Keratinocyte (primary cell): Measurements from ENCODE around the gene SMURF2. TPM values are rescaled to one million over a fixed set of nuclear protein-coding genes. Genes with fewer than 3 reads are reported as not detected.

Experiments used
- DNase-seq: peaks from one replicate; pipeline ENCODE4 v3.0.0-alpha.2; 2011; ENCODE audit warnings: low read depth, missing footprints, low spot score
- FAIRE-seq: peaks from 2 replicates; lab custom pipeline; 2011; peaks lifted over from hg19 to GRCh38; lab: Jason Lieb, UNC
- H2AFZ ChIP-seq: 2 replicates; pipeline ENCODE4 v1.6.0; 2012; ENCODE audit warnings: low read length, control low read depth, inconsistent platforms; ENCODE audit not compliant: control insufficient read depth
- H3K27ac ChIP-seq: 2 replicates; pipeline ENCODE4 v1.5.1; 2011; ENCODE audit warnings: low read length; ENCODE audit not compliant: control insufficient read depth, insufficient read depth
- H3K27me3 ChIP-seq: 3 replicates; pipeline ENCODE4 v1.6.0; 2011; ENCODE audit warnings: low read length; ENCODE audit not compliant: control insufficient read depth, insufficient read depth; ENCODE audit errors: extremely low read depth
- H3K36me3 ChIP-seq, 2 experiments: 2 replicates in 1 of 2; 3 replicates in 1 of 2; pipeline ENCODE4 v1.5.1; 2011; ENCODE audit warnings: low read length in 2 of 2, mild to moderate bottlenecking in 1 of 2; ENCODE audit not compliant: control insufficient read depth in 2 of 2, insufficient read depth in 2 of 2; ENCODE audit errors: extremely low read depth in 1 of 2
- H3K4me1 ChIP-seq: 3 replicates; pipeline ENCODE4 v1.5.1; 2011; ENCODE audit warnings: low read length; ENCODE audit not compliant: control insufficient read depth, insufficient read depth; ENCODE audit errors: extremely low read depth
- H3K4me2 ChIP-seq: 3 replicates; pipeline ENCODE4 v1.6.0; 2011; ENCODE audit warnings: low read depth, low read length; ENCODE audit not compliant: control insufficient read depth, insufficient read depth; ENCODE audit errors: extremely low read depth
- H3K4me3 ChIP-seq, 3 experiments: fragments of 200-600 bp in 1 of 3; sonication (generic) in 1 of 3; 2 replicates in 2 of 3; 3 replicates in 1 of 3; pipeline ENCODE4 v1.5.1; 2011 to 2016; ENCODE audit warnings: low read length in 3 of 3, mild to moderate bottlenecking in 3 of 3, control low read depth in 2 of 3, inconsistent platforms in 1 of 3, low read depth in 1 of 3, mixed read lengths in 1 of 3, mixed run types in 1 of 3, moderate library complexity in 1 of 3; ENCODE audit not compliant: control insufficient read depth in 2 of 3, insufficient read depth in 2 of 3; ENCODE audit errors: extremely low read depth in 1 of 3
- H3K79me2 ChIP-seq: 2 replicates; pipeline ENCODE4 v1.6.0; 2012; ENCODE audit warnings: low read length; ENCODE audit not compliant: control insufficient read depth, insufficient read depth
- H3K9ac ChIP-seq: 3 replicates; pipeline ENCODE4 v1.6.0; 2011; ENCODE audit warnings: low read length; ENCODE audit not compliant: control insufficient read depth, insufficient read depth; ENCODE audit errors: extremely low read depth
- H3K9me1 ChIP-seq: 3 replicates; pipeline ENCODE4 v1.6.0; 2011; ENCODE audit warnings: low read length; ENCODE audit not compliant: control insufficient read depth, insufficient read depth; ENCODE audit errors: extremely low read depth
- H3K9me3 ChIP-seq: 2 replicates; pipeline ENCODE4 v1.5.1; 2012; ENCODE audit warnings: low read depth, low read length; ENCODE audit not compliant: control insufficient read depth
- H4K20me1 ChIP-seq: 3 replicates; pipeline ENCODE4 v1.6.0; 2011; ENCODE audit warnings: low read length; ENCODE audit not compliant: control insufficient read depth, insufficient read depth; ENCODE audit errors: extremely low read depth
- EZH2 ChIP-seq: IDR thresholded peaks from one replicate; pipeline ENCODE4 v1.6.1; 2012; ENCODE audit warnings: inconsistent platforms, mild to moderate bottlenecking, low read length, moderate library complexity
- dilution Hi-C: fragments of 300-500 bp; cut with MboI; formaldehyde crosslinking; loops from one replicate; pipeline ENCODE4 v1.7.0; 2020; ENCODE audit warnings: low sequenced_read_pairs; ENCODE audit not compliant: extremely low pct_ligation_motif_present
- polyA plus RNA-seq, 5 experiments: library from polyadenylated mRNA; depleted of rRNA in 3 of 5; stranded (reverse) in 3 of 5; stranded (forward) in 1 of 5; unstranded in 1 of 5; fragments of >200 nt; gene quantifications; 1 replicate in 1 of 5; 2 replicates in 3 of 5; 3 replicates in 1 of 5; pipeline versions ENCODE4 v1.2.1 to v1.2.3, GENCODE V29; 2011 to 2012; ENCODE audit warnings: missing spikeins in 2 of 5, low read depth in 1 of 5, low replicate concordance in 1 of 5
- TF ChIP-seq, protein P1 (sequence below), 3 experiments: IDR thresholded peaks in 1 of 3; conservative IDR thresholded peaks in 1 of 3; optimal IDR thresholded peaks in 1 of 3; 2 replicates in 2 of 3; 3 replicates in 1 of 3; pipeline versions ENCODE3 to v1.5.1; 2011; ENCODE audit warnings: low read length in 3 of 3, mild to moderate bottlenecking in 3 of 3, moderate library complexity in 2 of 3, control low read depth in 1 of 3, inconsistent platforms in 1 of 3; ENCODE audit not compliant: insufficient read depth in 2 of 3; ENCODE audit errors: extremely low read depth in 1 of 3

The SMURF2 gene
- polyA plus RNA-seq, 1 donor (not counting 4 experiments of a cell fraction or from before 2014, with no cell fraction given), result 128 TPM

DNA sequence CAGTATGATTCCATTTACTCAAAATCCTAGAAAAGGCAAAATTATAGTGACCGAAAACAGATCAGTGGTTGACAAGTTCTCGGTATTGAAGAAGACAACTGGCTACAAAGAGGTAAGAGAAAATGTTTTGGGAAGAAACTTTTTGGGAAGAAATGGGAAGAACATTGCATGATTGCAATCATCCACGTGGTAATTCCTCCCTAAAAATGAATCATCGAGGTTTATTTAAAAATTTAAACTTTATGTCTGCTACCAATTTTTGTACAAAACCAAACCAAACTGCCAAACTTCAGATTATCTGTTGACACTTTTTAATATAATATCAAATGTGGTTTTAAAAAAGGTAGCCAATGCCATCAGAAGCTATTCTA lies 8.1 kb downstream of the SMURF2 start:
- peaks cover 42% of the 10 kb centered on the region for H3K4me1 ChIP-seq
- H2AFZ ChIP-seq, result no peak overlapping the region
- H3K4me3 ChIP-seq, result peak overlapping the region in 2 of 3 experiments; percentile 16 to 51
- dilution Hi-C loops, result loop anchor here (10.0 kb wide), 1 partner anchor 91 kb away; no protein-coding TSS in a partner anchor
- H3K9me1 ChIP-seq, result no peaks in the 10 kb centered on the region
- H3K79me2 ChIP-seq, result peaks cover 100% of the 10 kb centered on the region
- H3K9me3 ChIP-seq, result no peaks in the 10 kb centered on the region
- H3K36me3 ChIP-seq, result peaks cover 0 to 15% of the 10 kb centered on the region in 2 experiments
- DNase-seq (no peak), FAIRE-seq (no peak)
- peak overlapping the region; percentile 63 for H3K4me2 ChIP-seq
- H3K27me3 ChIP-seq, result no peaks in the 10 kb centered on the region
- H3K27ac ChIP-seq, result peak overlapping the region; percentile 84
- H3K9ac ChIP-seq, result peak overlapping the region; percentile 48
- H4K20me1 ChIP-seq, result peaks cover 30% of the 10 kb centered on the region
- TF ChIP-seq, protein P1, sequence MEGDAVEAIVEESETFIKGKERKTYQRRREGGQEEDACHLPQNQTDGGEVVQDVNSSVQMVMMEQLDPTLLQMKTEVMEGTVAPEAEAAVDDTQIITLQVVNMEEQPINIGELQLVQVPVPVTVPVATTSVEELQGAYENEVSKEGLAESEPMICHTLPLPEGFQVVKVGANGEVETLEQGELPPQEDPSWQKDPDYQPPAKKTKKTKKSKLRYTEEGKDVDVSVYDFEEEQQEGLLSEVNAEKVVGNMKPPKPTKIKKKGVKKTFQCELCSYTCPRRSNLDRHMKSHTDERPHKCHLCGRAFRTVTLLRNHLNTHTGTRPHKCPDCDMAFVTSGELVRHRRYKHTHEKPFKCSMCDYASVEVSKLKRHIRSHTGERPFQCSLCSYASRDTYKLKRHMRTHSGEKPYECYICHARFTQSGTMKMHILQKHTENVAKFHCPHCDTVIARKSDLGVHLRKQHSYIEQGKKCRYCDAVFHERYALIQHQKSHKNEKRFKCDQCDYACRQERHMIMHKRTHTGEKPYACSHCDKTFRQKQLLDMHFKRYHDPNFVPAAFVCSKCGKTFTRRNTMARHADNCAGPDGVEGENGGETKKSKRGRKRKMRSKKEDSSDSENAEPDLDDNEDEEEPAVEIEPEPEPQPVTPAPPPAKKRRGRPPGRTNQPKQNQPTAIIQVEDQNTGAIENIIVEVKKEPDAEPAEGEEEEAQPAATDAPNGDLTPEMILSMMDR (optimal IDR thresholded peaks at IDR 0.05 in 1 of 3, IDR thresholded peaks at IDR 0.05 in 1 of 3, conservative IDR thresholded peaks at IDR 0.05 in 1 of 3; ENCODE audit: extremely low read depth in 1 of 3, insufficient read depth in 2 of 3, low read length in 3 of 3), result no peak
- no peak for TF ChIP-seq EZH2

DNA sequence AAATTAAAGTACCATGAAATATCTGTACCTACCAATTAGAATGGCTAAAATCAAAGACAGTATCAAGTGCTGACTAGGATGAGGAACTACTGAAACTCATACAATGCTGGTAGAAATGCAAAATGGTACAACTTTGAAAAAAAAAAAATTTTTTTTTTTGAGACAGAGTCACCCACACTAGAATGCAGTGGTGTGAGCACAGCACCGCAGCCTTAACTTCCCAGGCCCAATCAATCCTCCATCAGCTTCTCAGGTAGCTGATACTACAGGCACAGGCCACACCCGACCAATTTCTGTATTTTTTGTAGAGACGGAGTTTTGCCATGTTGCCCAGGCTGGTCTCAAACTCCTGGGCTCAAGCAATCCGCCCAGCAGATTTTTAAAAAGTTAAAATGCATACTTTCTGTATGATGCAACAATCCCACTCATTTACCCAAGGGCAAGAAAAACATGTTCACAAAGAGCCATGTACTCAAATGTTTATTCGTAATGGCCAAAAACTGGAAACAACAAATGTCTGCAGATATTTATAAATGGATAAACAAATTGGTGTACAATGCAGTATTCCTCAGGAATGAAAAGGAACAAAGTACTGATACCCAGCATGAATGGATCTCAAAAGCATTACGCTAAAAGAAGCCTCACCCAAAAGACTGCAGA lies 8.7 kb downstream of the SMURF2 start:
- Histone ChIP-seq H2AFZ (no peak overlapping the region), H3K27ac (peak overlapping the region; percentile 84), H3K36me3 (peaks cover 0 to 20% of the 10 kb centered on the region in 2 experiments), H3K4me3 (peak overlapping the region; percentile 8 to 51 (median 16)), H3K9ac (peak overlapping the region; percentile 48), H3K4me2 (peak overlapping the region; percentile 63), H3K79me2 (peaks cover 100% of the 10 kb centered on the region), H3K9me1 (no peaks in the 10 kb centered on the region), H3K9me3 (no peaks in the 10 kb centered on the region), H3K4me1 (peaks cover 42% of the 10 kb centered on the region), H3K27me3 (no peaks in the 10 kb centered on the region), H4K20me1 (peaks cover 35% of the 10 kb centered on the region)
- FAIRE-seq (no peak), DNase-seq (no peak)
- dilution Hi-C loops, result loop anchor here (10.0 kb wide), 1 partner anchor 91 kb away; no protein-coding TSS in a partner anchor
- TF ChIP-seq, protein P1 (optimal IDR thresholded peaks at IDR 0.05 in 1 of 3, IDR thresholded peaks at IDR 0.05 in 1 of 3, conservative IDR thresholded peaks at IDR 0.05 in 1 of 3; ENCODE audit: extremely low read depth in 1 of 3, insufficient read depth in 2 of 3, low read length in 3 of 3), result no peak
